ENCODE data around the gene SLC19A2. TPM values are rescaled to one million over a fixed set of nuclear protein-coding genes. Genes with fewer than 3 reads are reported as not detected.

The SLC19A2 gene
- polyA plus RNA-seq, 2 of the 4 experiments (the other 2 are of a cell fraction): 5.2 to 13.3 TPM

DNA sequence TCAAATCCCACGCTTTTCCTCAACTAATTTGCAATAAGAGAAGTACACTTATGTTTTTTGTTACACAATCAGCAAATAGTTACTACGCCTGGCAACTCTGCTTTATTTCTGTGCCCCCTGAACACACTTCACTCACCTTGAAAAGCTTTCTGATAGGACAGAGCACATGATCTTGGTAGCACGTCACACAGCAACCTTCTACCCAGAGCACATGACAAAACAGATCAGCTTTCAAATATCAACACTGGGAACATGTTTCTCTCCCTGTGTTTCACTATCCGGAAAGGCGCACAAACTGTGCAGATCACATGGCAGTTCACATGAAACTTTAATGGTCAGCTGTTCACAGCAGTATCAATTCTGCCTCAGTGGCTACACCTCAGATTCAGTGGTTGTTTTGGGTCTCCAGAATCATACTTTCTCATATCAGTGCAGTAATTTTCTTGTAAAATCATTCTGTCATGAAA is 2.2 kb downstream of the SLC19A2 start:
- H3K4me3 ChIP-seq: no peak overlapping the region
- ATAC-seq: no peak
- POLR2A ChIA-PET: no interaction called here

DNA sequence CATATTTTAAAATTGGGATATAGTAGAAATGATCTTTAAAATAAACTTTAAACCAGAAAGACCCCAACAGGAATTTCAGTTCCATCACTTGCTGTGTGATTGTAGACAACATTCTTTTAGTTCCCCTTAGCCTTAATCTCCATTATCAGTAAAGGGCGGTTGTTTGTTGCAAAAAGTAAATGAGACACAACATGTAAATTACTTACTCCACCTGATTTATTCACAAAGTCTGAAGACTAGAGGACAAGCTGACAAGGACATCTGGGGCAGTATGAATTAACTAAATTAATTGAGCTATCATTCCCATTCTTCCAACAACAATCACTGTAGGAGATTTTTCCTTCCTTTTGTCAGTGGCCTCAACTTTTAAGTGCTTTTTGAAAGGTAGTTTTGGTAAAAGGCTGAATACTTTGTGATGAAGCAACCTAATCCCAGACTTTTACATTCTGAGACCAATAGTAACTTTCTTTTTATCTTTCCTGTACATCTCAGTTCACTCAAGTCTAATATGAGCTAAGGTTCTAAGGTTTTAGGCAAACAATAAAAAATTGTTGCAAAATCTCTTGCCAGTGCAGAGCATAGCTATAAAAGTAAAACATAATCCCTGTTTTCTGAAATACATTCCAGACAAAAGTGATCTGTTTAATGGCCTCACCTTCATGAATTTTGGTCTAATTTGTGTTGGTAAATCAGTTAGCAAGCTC is 6.2 kb downstream of the SLC19A2 start:
- 94% methylated on average over 1 of the region's 1 CpG for WGBS (ENCODE audit: missing lambda C conversion rate)
- TF ChIP-seq TP53 (CRISPR knock-in tag; IDR thresholded peaks at IDR 0.05) (no peak), ZFP36 (IDR thresholded peaks at IDR 0.05; ENCODE audit: borderline replicate concordance, partially characterized antibody) (no peak), RCOR1 (IDR thresholded peaks at IDR 0.05; ENCODE audit: low read depth, low read length) (no peak), NR3C1 (IDR thresholded peaks at IDR 0.05) (no peak), HEYL (CRISPR knock-in tag; IDR thresholded peaks at IDR 0.05) (no peak), CEBPB (IDR thresholded peaks at IDR 0.05) (no peak)
- no peak overlapping the region for H3K27ac ChIP-seq
- CTCF ChIA-PET: interaction anchor here (1.4 to 1.5 kb wide), 2 partner anchors 10 to 14 kb away, joined by 3 to 6 read pairs; no protein-coding TSS in a partner anchor
- H3K9me3 ChIP-seq: no peaks in the 10 kb centered on the region
- H3K4me1 ChIP-seq: peaks cover 6% of the 10 kb centered on the region; the same call in 2 of the 3 replicates
- DNase-seq (ENCODE audit: low read depth in 1 of 2, low spot score in 1 of 2): no peak
- no peak overlapping the region for H3K4me3 ChIP-seq
- FAIRE-seq: no peak
- no peak overlapping the region for H3K4me2 ChIP-seq
- no peak for ATAC-seq
- POLR2A ChIA-PET: no interaction called here

More for the DNA sequence above, 2.2 kb downstream of the SLC19A2 start:
- no peak for FAIRE-seq
- no peak for DNase-seq (ENCODE audit: low read depth in 1 of 2, low spot score in 1 of 2)
- peaks cover 18% of the 10 kb centered on the region; the same call in 2 of the 3 replicates for H3K4me1 ChIP-seq
- no peak overlapping the region for H3K27ac ChIP-seq
- H3K4me2 ChIP-seq: peak overlapping the region; percentile 82
- no peaks in the 10 kb centered on the region for H3K9me3 ChIP-seq
- TF ChIP-seq EHF (CRISPR knock-in tag; IDR thresholded peaks at IDR 0.05): no peak
- no peak for TF ChIP-seq CHD2 (IDR thresholded peaks at IDR 0.05; ENCODE audit: low read length, partially characterized antibody)
- no peak for TF ChIP-seq HEYL (CRISPR knock-in tag; IDR thresholded peaks at IDR 0.05)
- no peak for TF ChIP-seq CEBPB (IDR thresholded peaks at IDR 0.05)
- no peak for TF ChIP-seq KDM5A (IDR thresholded peaks at IDR 0.05)
- no peak for TF ChIP-seq EHMT2 (IDR thresholded peaks at IDR 0.05; ENCODE audit: low read depth)
- TF ChIP-seq MAFK (IDR thresholded peaks at IDR 0.05; ENCODE audit: partially characterized antibody): no peak
- CTCF ChIA-PET: no interaction called here
- WGBS (ENCODE audit: missing lambda C conversion rate): 88% methylated on average over 5 of the region's 5 CpGs

DNA sequence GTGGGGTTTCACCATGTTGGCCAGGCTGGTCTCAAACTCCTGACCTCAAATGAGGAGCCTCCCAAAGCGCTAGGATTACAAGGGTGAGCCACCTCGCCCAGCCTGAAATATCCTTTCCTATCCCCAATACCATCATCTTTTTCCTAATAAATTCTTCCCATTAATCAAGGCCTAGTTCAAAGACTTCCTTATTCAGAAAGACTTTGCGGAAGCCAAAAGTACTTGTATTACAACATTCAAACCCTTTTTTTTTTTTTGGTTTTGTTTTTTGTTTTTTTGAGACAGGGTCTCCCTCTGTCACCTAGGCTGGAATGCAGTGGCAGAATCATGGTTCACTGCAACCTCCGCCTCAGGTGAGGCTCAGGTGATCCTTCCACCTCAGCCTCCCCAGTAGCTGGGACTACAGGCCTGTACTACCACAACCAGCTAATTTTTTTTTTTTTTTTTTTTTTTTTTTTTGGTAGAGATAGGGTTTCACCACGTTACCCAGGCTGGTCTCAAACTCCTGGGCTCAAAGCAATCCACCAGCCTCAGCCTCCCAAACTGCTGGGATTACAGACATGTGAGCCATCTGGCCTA is 7.6 kb downstream of the SLC19A2 start:
- Histone ChIP-seq H3K4me3 (no peak overlapping the region), H3K4me1 (peaks cover 5% of the 10 kb centered on the region; the same call in 2 of the 3 replicates), H3K9me3 (no peaks in the 10 kb centered on the region), H3K27ac (no peak overlapping the region), H3K4me2 (no peak overlapping the region)
- WGBS (ENCODE audit: missing lambda C conversion rate): 94% methylated on average over 5 of the region's 5 CpGs
- ATAC-seq: no peak
- TF ChIP-seq EP300 (IDR thresholded peaks at IDR 0.05): no peak
- CTCF ChIA-PET: interaction anchor here (0.9 kb wide), 1 partner anchor 69 kb away, joined by 3 read pairs; no protein-coding TSS in a partner anchor
- DNase-seq (ENCODE audit: low read depth in 1 of 2, low spot score in 1 of 2): no peak
- POLR2A ChIA-PET: no interaction called here
- no peak for FAIRE-seq

DNA sequence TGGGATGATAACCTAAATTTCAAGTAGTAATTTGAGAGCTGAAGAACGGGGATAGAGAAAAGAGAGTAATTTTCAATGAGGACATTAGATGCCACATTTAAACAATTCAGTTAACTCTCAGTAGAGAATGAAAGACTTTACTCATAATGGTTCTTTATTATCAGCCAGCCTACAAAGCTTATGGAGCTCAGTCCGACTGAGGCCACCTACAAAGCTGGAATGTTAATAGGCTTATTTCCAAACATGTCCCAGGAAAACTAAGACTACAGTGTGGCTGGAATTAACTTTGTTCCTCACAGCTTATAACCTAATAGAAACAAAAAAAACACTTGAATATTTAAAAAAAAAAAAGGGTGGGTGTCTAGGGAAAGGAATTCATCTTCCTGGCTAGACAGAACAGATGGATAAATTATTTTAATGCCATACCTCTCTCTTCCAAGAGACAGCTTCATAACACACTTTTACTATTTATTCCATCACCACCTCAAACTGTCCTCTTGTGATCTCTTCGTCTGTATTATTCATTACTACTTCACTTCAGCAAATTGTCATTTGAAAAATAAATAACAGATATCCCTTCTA is 9.8 kb downstream of the SLC19A2 start:
- ChIA-PET POLR2A (no interaction called here), CTCF (interaction anchor here (0.6 kb wide), 1 partner anchor 898 kb away, joined by 3 read pairs; no protein-coding TSS in a partner anchor)
- ATAC-seq (no peak), FAIRE-seq (no peak), DNase-seq (ENCODE audit: low read depth in 1 of 2, low spot score in 1 of 2) (no peak)
- Histone ChIP-seq H3K9me3 (no peaks in the 10 kb centered on the region), H3K27ac (no peak overlapping the region), H3K4me1 (peaks cover 6% of the 10 kb centered on the region; the same call in 2 of the 3 replicates), H3K4me2 (no peak overlapping the region), H3K4me3 (no peak overlapping the region)
- 87% methylated on average over 3 of the region's 3 CpGs for WGBS (ENCODE audit: missing lambda C conversion rate)
- no peak for TF ChIP-seq GATA3 (IDR thresholded peaks at IDR 0.05; ENCODE audit: borderline replicate concordance)
- TF ChIP-seq TP53 (CRISPR knock-in tag; IDR thresholded peaks at IDR 0.05): no peak
- TF ChIP-seq CHD2 (IDR thresholded peaks at IDR 0.05; ENCODE audit: low read length, partially characterized antibody): no peak
- TF ChIP-seq ESRRA (IDR thresholded peaks at IDR 0.05; ENCODE audit: borderline replicate concordance, low read length): no peak
- TF ChIP-seq, protein P1, sequence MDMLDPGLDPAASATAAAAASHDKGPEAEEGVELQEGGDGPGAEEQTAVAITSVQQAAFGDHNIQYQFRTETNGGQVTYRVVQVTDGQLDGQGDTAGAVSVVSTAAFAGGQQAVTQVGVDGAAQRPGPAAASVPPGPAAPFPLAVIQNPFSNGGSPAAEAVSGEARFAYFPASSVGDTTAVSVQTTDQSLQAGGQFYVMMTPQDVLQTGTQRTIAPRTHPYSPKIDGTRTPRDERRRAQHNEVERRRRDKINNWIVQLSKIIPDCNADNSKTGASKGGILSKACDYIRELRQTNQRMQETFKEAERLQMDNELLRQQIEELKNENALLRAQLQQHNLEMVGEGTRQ (IDR thresholded peaks at IDR 0.05): no peak
- TF ChIP-seq, protein P2, sequence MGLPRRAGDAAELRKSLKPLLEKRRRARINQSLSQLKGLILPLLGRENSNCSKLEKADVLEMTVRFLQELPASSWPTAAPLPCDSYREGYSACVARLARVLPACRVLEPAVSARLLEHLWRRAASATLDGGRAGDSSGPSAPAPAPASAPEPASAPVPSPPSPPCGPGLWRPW (IDR thresholded peaks at IDR 0.05): no peak
- TF ChIP-seq RCOR1 (IDR thresholded peaks at IDR 0.05; ENCODE audit: low read depth, low read length): no peak
- TF ChIP-seq, protein P3, sequence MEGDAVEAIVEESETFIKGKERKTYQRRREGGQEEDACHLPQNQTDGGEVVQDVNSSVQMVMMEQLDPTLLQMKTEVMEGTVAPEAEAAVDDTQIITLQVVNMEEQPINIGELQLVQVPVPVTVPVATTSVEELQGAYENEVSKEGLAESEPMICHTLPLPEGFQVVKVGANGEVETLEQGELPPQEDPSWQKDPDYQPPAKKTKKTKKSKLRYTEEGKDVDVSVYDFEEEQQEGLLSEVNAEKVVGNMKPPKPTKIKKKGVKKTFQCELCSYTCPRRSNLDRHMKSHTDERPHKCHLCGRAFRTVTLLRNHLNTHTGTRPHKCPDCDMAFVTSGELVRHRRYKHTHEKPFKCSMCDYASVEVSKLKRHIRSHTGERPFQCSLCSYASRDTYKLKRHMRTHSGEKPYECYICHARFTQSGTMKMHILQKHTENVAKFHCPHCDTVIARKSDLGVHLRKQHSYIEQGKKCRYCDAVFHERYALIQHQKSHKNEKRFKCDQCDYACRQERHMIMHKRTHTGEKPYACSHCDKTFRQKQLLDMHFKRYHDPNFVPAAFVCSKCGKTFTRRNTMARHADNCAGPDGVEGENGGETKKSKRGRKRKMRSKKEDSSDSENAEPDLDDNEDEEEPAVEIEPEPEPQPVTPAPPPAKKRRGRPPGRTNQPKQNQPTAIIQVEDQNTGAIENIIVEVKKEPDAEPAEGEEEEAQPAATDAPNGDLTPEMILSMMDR (IDR thresholded peaks at IDR 0.05): no peak
- TF ChIP-seq, protein P4, sequence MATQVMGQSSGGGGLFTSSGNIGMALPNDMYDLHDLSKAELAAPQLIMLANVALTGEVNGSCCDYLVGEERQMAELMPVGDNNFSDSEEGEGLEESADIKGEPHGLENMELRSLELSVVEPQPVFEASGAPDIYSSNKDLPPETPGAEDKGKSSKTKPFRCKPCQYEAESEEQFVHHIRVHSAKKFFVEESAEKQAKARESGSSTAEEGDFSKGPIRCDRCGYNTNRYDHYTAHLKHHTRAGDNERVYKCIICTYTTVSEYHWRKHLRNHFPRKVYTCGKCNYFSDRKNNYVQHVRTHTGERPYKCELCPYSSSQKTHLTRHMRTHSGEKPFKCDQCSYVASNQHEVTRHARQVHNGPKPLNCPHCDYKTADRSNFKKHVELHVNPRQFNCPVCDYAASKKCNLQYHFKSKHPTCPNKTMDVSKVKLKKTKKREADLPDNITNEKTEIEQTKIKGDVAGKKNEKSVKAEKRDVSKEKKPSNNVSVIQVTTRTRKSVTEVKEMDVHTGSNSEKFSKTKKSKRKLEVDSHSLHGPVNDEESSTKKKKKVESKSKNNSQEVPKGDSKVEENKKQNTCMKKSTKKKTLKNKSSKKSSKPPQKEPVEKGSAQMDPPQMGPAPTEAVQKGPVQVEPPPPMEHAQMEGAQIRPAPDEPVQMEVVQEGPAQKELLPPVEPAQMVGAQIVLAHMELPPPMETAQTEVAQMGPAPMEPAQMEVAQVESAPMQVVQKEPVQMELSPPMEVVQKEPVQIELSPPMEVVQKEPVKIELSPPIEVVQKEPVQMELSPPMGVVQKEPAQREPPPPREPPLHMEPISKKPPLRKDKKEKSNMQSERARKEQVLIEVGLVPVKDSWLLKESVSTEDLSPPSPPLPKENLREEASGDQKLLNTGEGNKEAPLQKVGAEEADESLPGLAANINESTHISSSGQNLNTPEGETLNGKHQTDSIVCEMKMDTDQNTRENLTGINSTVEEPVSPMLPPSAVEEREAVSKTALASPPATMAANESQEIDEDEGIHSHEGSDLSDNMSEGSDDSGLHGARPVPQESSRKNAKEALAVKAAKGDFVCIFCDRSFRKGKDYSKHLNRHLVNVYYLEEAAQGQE (IDR thresholded peaks at IDR 0.05): no peak
- TF ChIP-seq EHMT2 (IDR thresholded peaks at IDR 0.05; ENCODE audit: low read depth): no peak
- TF ChIP-seq ZSCAN20 (CRISPR knock-in tag; IDR thresholded peaks at IDR 0.05): no peak
- TF ChIP-seq RAD21 (conservative IDR thresholded peaks at IDR 0.05 in 1 of 2, IDR thresholded peaks at IDR 0.05 in 1 of 2): no peak
- TF ChIP-seq CBX8 (IDR thresholded peaks at IDR 0.05): no peak
- TF ChIP-seq SREBF2 (IDR thresholded peaks at IDR 0.05): no peak

All from A549 (cell line).